HepG2 (cell line): ENCODE measurements around the gene ABHD4.

ENCODE experiments used
- PRMT3 ChIP-seq: sonication (generic); formaldehyde crosslinking; IDR thresholded peaks from 2 replicates; pipeline ENCODE4 v1.8.1; 2022; ENCODE audit warnings: low read depth, mild to moderate bottlenecking, moderate library complexity, missing genetic modification reagents, borderline replicate concordance
- ZBED4 ChIP-seq: sonication (generic); formaldehyde crosslinking; IDR thresholded peaks from 2 replicates; pipeline ENCODE4 v1.4.0; 2020; ENCODE audit warnings: missing genetic modification reagents, borderline replicate concordance
- ZNF550 ChIP-seq: sonication (generic); formaldehyde crosslinking; IDR thresholded peaks from 2 replicates; pipeline ENCODE4 v1.4.0; 2020; ENCODE audit warnings: mild to moderate bottlenecking, missing genetic modification reagents, borderline replicate concordance
- ZNF800 ChIP-seq: sonication (generic); formaldehyde crosslinking; IDR thresholded peaks from 2 replicates; pipeline ENCODE4 v1.4.0; 2020; ENCODE audit warnings: missing genetic modification reagents

- no peak for TF ChIP-seq ZNF550 (CRISPR knock-in tag)
- no peak for TF ChIP-seq ZNF800 (CRISPR knock-in tag)
- no peak for TF ChIP-seq ZBED4 (CRISPR knock-in tag)
- TF ChIP-seq PRMT3 (CRISPR knock-in tag) = no peak
These were observed 43.4 kb upstream of the ABHD4 start for GRCh38 chr14:22554498-22555383.
